Measurements from ENCODE around the gene HJURP. TPM values are rescaled to one million over a fixed set of nuclear protein-coding genes. Genes with fewer than 3 reads are reported as not detected.

The HJURP gene
- total RNA-seq, 6 donors from 2014 or later: 0.98 to 3.2 (median 1.3) TPM; not detected in 1

DNA sequence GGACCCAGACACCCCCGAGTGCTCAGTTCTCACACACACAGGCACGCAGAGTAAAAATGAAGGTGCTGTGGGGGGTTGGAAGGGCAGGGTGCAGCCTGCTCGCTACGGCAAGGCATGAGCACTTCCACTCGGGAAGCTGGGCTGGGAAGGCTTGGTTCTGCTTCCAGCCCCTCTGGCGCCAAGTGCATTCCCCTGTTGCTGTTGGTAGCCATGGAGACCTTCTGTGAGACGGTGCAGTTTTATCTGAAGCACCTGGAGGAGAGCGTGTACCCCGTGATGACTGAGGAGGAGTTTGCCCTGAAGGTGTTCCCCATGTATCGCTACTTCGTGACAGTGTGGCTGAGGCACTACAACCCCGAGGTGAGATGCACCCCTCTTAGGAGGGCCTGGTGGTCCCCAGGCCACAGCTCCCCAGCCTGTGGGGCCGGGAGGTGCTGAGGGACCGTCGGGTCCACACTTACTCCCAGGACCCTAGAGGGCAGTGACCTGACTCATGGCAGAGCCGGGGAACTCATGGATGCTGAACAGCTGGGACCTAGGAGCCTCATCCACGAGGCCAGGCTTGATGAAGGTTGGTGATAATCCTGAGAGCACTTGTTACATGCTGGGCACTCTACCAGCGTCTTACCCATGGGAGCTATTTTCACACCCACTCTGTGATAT lies 60.7 kb downstream of the HJURP start:
- 53 to 66% methylated on average over 7 to 18 of the region's 18 CpGs for WGBS, 2 donors
- H3K4me1 ChIP-seq: no peaks in the 10 kb centered on the region
- no peak for TF ChIP-seq POLR2A (IDR thresholded peaks at IDR 0.05)
- peak in 1 of 2 donors; percentile 10 for ATAC-seq (ENCODE audit: low FRiP score in 2 of 2)
- no peak overlapping the region for H3K27ac ChIP-seq
- no peaks in the 10 kb centered on the region for H3K27me3 ChIP-seq
- H3K4me3 ChIP-seq: no peak overlapping the region
- DNase-seq: no peak
- no peaks in the 10 kb centered on the region for H3K9me3 ChIP-seq
- H3K36me3 ChIP-seq: no peaks in the 10 kb centered on the region

DNA sequence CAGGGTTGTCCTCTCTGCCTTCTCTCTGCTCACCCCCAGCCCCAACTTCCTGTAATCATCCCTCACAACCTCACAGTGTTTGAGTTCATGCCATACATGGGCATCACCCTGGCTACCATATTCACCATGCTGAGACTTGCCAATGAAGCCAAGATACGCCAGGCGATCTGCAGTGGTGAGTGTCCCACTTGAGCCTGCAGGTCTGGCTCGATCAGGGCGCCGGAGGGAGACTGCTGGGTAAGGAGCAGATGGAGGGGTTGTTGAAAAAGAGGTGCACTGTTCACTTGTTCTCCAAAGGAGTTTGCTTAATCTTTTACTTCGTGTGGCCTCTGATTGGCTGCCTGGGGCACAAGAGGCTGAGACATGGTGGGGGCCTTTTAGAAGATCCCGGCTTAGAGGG lies 61.6 kb downstream of the HJURP start:
- Histone ChIP-seq H3K27ac (no peak overlapping the region), H3K4me3 (no peak overlapping the region), H3K4me1 (no peaks in the 10 kb centered on the region), H3K9me3 (no peaks in the 10 kb centered on the region), H3K36me3 (no peaks in the 10 kb centered on the region), H3K27me3 (no peaks in the 10 kb centered on the region)
- WGBS, 2 donors: 81 to 89% methylated on average over 7 of the region's 7 CpGs
- DNase-seq (no peak), ATAC-seq (ENCODE audit: low FRiP score in 2 of 2) (no peak)
- no peak for TF ChIP-seq POLR2AphosphoS5 (IDR thresholded peaks at IDR 0.05)
- no peak for TF ChIP-seq EP300 (IDR thresholded peaks at IDR 0.05)

DNA sequence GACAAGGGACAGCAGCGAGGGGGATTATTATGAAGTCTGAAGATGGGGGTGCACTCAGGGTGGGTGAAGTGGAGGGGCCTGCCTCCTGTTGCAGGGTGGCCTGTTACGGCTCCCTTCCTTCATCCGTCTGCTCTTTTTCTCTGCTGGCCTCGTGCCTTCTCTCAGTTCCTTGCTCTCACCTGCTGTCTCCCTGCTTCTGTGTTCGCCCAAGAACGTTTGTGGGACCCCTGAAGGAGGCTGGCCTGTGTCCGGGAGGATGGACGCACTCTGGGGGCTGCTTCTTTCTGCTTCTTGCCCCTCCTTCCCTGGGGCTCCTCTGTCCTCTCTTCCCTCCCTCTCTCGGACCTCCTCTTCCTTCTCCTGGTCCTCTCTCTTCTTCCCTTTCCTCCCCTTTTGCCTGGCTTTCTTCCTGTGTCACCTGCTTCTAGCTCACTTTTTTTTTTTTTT lies 62.4 kb downstream of the HJURP start:
- Histone ChIP-seq H3K4me1 (no peaks in the 10 kb centered on the region), H3K27me3 (no peaks in the 10 kb centered on the region), H3K4me3 (no peak overlapping the region), H3K9me3 (no peaks in the 10 kb centered on the region), H3K27ac (no peak overlapping the region), H3K36me3 (no peaks in the 10 kb centered on the region)
- no peak for ATAC-seq (ENCODE audit: low FRiP score in 2 of 2)
- TF ChIP-seq EP300 (IDR thresholded peaks at IDR 0.05) (no peak), POLR2A (IDR thresholded peaks at IDR 0.05) (no peak), POLR2AphosphoS5 (IDR thresholded peaks at IDR 0.05) (no peak)
- TF ChIP-seq, protein P1, sequence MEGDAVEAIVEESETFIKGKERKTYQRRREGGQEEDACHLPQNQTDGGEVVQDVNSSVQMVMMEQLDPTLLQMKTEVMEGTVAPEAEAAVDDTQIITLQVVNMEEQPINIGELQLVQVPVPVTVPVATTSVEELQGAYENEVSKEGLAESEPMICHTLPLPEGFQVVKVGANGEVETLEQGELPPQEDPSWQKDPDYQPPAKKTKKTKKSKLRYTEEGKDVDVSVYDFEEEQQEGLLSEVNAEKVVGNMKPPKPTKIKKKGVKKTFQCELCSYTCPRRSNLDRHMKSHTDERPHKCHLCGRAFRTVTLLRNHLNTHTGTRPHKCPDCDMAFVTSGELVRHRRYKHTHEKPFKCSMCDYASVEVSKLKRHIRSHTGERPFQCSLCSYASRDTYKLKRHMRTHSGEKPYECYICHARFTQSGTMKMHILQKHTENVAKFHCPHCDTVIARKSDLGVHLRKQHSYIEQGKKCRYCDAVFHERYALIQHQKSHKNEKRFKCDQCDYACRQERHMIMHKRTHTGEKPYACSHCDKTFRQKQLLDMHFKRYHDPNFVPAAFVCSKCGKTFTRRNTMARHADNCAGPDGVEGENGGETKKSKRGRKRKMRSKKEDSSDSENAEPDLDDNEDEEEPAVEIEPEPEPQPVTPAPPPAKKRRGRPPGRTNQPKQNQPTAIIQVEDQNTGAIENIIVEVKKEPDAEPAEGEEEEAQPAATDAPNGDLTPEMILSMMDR (IDR thresholded peaks at IDR 0.05): no peak
- WGBS, 2 donors: 77 to 91% methylated on average over 9 of the region's 9 CpGs
- no peak for DNase-seq

DNA sequence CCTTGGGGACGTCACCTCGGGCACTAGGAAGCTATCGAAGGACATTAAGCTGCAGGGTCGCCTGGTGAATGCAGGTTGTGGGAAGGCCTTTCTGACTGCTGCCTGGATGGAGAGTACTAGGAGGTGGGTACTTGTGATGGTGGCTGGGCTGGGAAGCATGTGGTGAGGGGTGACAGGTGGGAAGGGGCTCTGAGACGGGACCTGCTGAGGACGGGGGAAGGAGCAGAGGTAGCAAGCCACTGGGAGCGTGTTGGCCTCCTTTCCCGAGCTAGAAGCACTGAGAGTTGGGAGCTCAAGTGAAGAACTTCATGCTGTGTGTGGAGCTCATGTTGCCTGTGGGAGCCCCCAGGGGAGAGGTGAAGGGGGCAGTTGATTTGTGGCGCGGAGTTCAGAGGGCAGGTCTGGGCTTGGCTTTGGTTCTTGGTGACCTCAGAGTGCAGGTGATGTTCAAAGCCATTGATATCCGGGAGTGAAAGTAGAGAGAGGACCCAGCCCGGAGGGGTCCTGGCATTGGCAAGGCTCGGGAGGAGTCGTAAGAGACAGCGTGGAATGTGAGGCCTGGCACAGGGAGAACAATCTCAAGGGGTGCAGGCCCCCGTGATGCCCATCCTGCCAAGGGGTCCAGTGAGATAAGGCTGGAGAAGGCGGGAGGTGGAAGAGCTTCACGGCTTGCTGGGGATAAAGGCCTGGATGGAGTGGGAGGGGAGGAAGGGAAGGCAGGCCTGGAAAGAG lies 63.0 kb downstream of the HJURP start:
- Histone ChIP-seq H3K36me3 (no peaks in the 10 kb centered on the region), H3K4me1 (no peaks in the 10 kb centered on the region), H3K27me3 (no peaks in the 10 kb centered on the region), H3K9me3 (no peaks in the 10 kb centered on the region), H3K27ac (no peak overlapping the region), H3K4me3 (no peak overlapping the region)
- 85 to 88% methylated on average over 18 of the region's 18 CpGs for WGBS, 2 donors
- no peak for ATAC-seq (ENCODE audit: low FRiP score in 2 of 2)
- TF ChIP-seq POLR2A (IDR thresholded peaks at IDR 0.05): no peak
- TF ChIP-seq, protein P1 (IDR thresholded peaks at IDR 0.05): no peak
- no peak for TF ChIP-seq EP300 (IDR thresholded peaks at IDR 0.05)
- no peak for TF ChIP-seq POLR2AphosphoS5 (IDR thresholded peaks at IDR 0.05)
- DNase-seq: no peak

DNA sequence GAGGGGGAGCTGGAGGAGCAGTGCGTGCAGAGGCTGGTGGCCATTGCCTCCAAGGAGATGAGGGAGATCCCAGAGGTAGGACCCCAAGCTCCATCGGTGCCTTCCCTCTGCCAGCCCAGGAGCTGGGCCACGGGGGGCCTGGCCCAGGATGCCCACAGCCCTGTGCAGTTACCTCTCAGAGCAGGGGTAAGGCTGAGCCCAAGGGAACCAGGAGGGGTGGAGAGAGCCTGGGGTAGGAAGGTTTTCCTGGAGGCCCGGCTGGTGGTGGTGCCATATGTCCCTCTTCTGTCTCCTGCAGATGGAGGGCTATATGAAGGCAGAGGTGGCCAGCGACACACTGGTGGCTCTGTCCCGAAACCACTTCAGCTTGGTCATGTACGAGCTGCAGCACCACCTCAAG lies 64.8 kb downstream of the HJURP start:
- Histone ChIP-seq H3K27me3 (no peaks in the 10 kb centered on the region), H3K4me3 (no peak overlapping the region), H3K36me3 (no peaks in the 10 kb centered on the region), H3K9me3 (no peaks in the 10 kb centered on the region), H3K4me1 (no peaks in the 10 kb centered on the region), H3K27ac (no peak overlapping the region)
- TF ChIP-seq EP300 (IDR thresholded peaks at IDR 0.05): no peak
- TF ChIP-seq POLR2AphosphoS5 (IDR thresholded peaks at IDR 0.05): no peak
- TF ChIP-seq, protein P1 (IDR thresholded peaks at IDR 0.05): no peak
- no peak for TF ChIP-seq POLR2A (IDR thresholded peaks at IDR 0.05)
- no peak for ATAC-seq (ENCODE audit: low FRiP score in 2 of 2)
- no peak for DNase-seq
- 95 to 98% methylated on average over 5 to 7 of the region's 7 CpGs for whole genome bisulfite sequencing, 2 donors

Other genes starting within 250 kb of the HJURP start
- not detected for gene UGT1A8, start 236.9 kb downstream of the HJURP start, total RNA-seq
- gene UGT1A10, start 218.1 kb downstream of the HJURP start, total RNA-seq: not detected
- not detected for gene UGT1A9, start 182.6 kb downstream of the HJURP start, total RNA-seq
- not detected for gene UGT1A7, start 172.6 kb downstream of the HJURP start, total RNA-seq
- 1 to 10 TPM in 1 of 6 donors, under 1 TPM in 4, not detected in 1; 0.15 to 5.0 (median 0.33) TPM for gene UGT1A6, start 161.6 kb downstream of the HJURP start, total RNA-seq
- gene UGT1A5, start 141.6 kb downstream of the HJURP start, total RNA-seq: 1 to 10 TPM in 1 of 6 donors, not detected in 5; 1.0 TPM
- under 1 TPM in 4 of 6 donors, not detected in 2; 0.14 to 0.69 (median 0.27) TPM for gene UGT1A4, start 135.8 kb downstream of the HJURP start, total RNA-seq
- gene UGT1A3, start 125.5 kb downstream of the HJURP start, total RNA-seq: under 1 TPM in 1 of 6 donors, not detected in 5; 0.30 TPM
- 1 to 10 TPM in 2 of 6 donors, under 1 TPM in 1, not detected in 3; 0.15 to 1.4 (median 1.0) TPM for gene UGT1A1, start 94.3 kb downstream of the HJURP start, total RNA-seq
- gene MROH2A, start 76.2 kb downstream of the HJURP start, total RNA-seq: not detected
- gene TRPM8, start 62.8 kb upstream of the HJURP start, total RNA-seq: under 1 TPM in 2 of 6 donors, not detected in 4; 0.17 to 0.30 TPM
- gene SPP2, start 196.2 kb upstream of the HJURP start, total RNA-seq: not detected

All from upper lobe of left lung (tissue), 6 donors.